Right renal cortex interstitium (tissue), 3 donors: ENCODE measurements around the gene PCBP4. TPM values are rescaled to one million over a fixed set of nuclear protein-coding genes. Genes with fewer than 3 reads are reported as not detected.
A peak's percentile ranks its signal among the peaks of the same experiment; 100 is the strongest.
"Not testable (repeated sequence)": the region's sequence is repeated elsewhere in the genome, so short reads cannot be mapped to it uniquely, and the experiment has no call there.

Experiments used
- DNase-seq, 3 donors: peaks; one replicate each; pipeline ENCODE4 v3.0.0-alpha.2; 2013; ENCODE audit warnings: low read depth in 3 of 3, low spot score in 2 of 3
- polyA plus RNA-seq, 3 donors: library from polyadenylated mRNA; unstranded; fragments of 120-200 nt; gene quantifications; one replicate each; pipeline ENCODE4 v1.2.1, GENCODE V29; 2013; ENCODE audit not compliant: insufficient read length in 3 of 3

PCBP4 gene
- polyA plus RNA-seq, 3 donors: 47.8 to 51.4 (median 49.5) TPM

- DNase-seq: peak; percentile 88 to 92 (median 92)
Measured at GRCh38 chr3:51995346-51996163, 28.3 kb upstream of the PCBP4 start, which contains the start of gene RPL29. Gene RPL29 (minus strand): TSS chr3:51995895. CDS start chr3:51995461, 434 bp downstream.

GRCh38 chr3:51994530-51994929 is 27.3 kb upstream of the PCBP4 start:
- no peak for DNase-seq

GRCh38 chr3:51993657-51994056 is 26.4 kb upstream of the PCBP4 start:
- DNase-seq: not testable (repeated sequence)

- no peak for DNase-seq
Measured at GRCh38 chr3:51992017-51992682, 24.9 kb upstream of the PCBP4 start.

GRCh38 chr3:51990501-51990971 is 23.3 kb upstream of the PCBP4 start:
- DNase-seq: not testable (repeated sequence)

- DNase-seq: no peak
Measured at GRCh38 chr3:51988286-51989146, 21.3 kb upstream of the PCBP4 start.

- no peak for DNase-seq
Measured at GRCh38 chr3:51987568-51987967, 20.3 kb upstream of the PCBP4 start.

GRCh38 chr3:51986010-51986947 is 19.0 kb upstream of the PCBP4 start:
- DNase-seq: no peak

GRCh38 chr3:51985063-51985462 is 17.8 kb upstream of the PCBP4 start:
- no peak for DNase-seq

GRCh38 chr3:51984269-51984647 is 17.0 kb upstream of the PCBP4 start:
- DNase-seq: no peak

- no peak for DNase-seq
Measured at GRCh38 chr3:51983578-51984268, 16.5 kb upstream of the PCBP4 start.

GRCh38 chr3:51982838-51983577 is 15.8 kb upstream of the PCBP4 start, which contains the start of gene ACY1:
Gene ACY1 (plus strand): TSS chr3:51983535. CDS start chr3:51984065, 530 bp downstream.
- DNase-seq: no peak

- no peak for DNase-seq
Measured at GRCh38 chr3:51982352-51982837, 15.1 kb upstream of the PCBP4 start.

GRCh38 chr3:51980253-51980652 is 13.0 kb upstream of the PCBP4 start:
- no peak for DNase-seq

GRCh38 chr3:51978143-51978502 is 10.9 kb upstream of the PCBP4 start:
- no peak for DNase-seq

GRCh38 chr3:51977446-51978142 is 10.3 kb upstream of the PCBP4 start:
- DNase-seq: no peak

- no peak for DNase-seq
Measured at GRCh38 chr3:51975852-51976549, 8.7 kb upstream of the PCBP4 start.
